Lower leg skin (tissue), 4 donors: ENCODE data around the gene GXYLT1. TPM values are rescaled to one million over a fixed set of nuclear protein-coding genes. Genes with fewer than 3 reads are reported as not detected.

Experiments used
- DNase-seq, 2 donors: peaks; one replicate each; pipeline ENCODE4 v3.0.0-alpha.2; 2019; ENCODE audit warnings: low spot score in 2 of 2
- H3K4me3 ChIP-seq: fragments of 200-600 bp; sonication (generic); 2 replicates; pipeline ENCODE4 v1.5.1; 2017; ENCODE audit warnings: mild to moderate bottlenecking, low read depth; ENCODE audit not compliant: poor library complexity, severe bottlenecking
- POLR2A ChIP-seq, 2 donors: fragments of 450-650 bp; IDR thresholded peaks; one replicate each; pipeline ENCODE4 v1.6.1; 2016 to 2017; ENCODE audit warnings: antibody characterized with exemption in 2 of 2, mild to moderate bottlenecking in 1 of 2, moderate library complexity in 1 of 2
- WGBS, 2 donors: methylation state at CpG; one replicate each; pipeline ENCODE4 v1.1.5; 2018; 5-methylcytosine and 5-hydroxymethylcytosine counted together
- intact Hi-C: fragments of 100-400 bp; cut with DNase I; formaldehyde crosslinking; loops from one replicate; pipeline ENCODE4 v1.15.0; 2023; ENCODE audit warnings: low total_unique reads
- total RNA-seq, 4 donors: library from RNA; depleted of rRNA; stranded (reverse); fragments of >200 nt; gene quantifications; one replicate each; pipeline ENCODE4 v1.1.0, GENCODE V29; 2016
- TF ChIP-seq, protein P1 (sequence below), 3 donors: fragments of 450-650 bp; IDR thresholded peaks; one replicate each; pipeline ENCODE4 v1.5.1; 2016; ENCODE audit warnings: antibody characterized with exemption in 3 of 3, mild to moderate bottlenecking in 3 of 3, moderate library complexity in 2 of 3

Gene GXYLT1
- total RNA-seq, 4 donors from 2014 or later: 7.9 to 11.7 (median 10.0) TPM

DNA sequence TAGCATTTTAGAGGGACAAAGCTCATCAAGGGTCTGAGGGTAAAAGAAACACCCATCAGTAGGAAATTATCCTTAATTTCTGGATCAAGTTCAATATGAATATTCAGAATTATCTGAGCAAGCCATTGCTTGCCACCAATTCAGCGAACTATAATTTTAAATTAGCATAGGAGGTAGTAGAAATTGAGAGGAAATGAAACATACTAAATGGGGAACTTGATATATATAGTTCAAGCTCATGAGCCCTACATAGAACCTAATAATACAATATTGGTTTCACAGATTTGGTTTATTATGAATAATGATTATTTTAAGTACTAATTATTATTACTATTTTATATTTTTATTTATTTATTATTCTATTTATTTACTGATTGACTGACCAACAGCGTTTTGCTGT, 42.1 kb upstream of the GXYLT1 start:
- WGBS, 2 donors: 70 to 85% methylated on average over 2 of the region's 2 CpGs
- no peak for TF ChIP-seq POLR2A (IDR thresholded peaks at IDR 0.05)
- TF ChIP-seq, protein P1, sequence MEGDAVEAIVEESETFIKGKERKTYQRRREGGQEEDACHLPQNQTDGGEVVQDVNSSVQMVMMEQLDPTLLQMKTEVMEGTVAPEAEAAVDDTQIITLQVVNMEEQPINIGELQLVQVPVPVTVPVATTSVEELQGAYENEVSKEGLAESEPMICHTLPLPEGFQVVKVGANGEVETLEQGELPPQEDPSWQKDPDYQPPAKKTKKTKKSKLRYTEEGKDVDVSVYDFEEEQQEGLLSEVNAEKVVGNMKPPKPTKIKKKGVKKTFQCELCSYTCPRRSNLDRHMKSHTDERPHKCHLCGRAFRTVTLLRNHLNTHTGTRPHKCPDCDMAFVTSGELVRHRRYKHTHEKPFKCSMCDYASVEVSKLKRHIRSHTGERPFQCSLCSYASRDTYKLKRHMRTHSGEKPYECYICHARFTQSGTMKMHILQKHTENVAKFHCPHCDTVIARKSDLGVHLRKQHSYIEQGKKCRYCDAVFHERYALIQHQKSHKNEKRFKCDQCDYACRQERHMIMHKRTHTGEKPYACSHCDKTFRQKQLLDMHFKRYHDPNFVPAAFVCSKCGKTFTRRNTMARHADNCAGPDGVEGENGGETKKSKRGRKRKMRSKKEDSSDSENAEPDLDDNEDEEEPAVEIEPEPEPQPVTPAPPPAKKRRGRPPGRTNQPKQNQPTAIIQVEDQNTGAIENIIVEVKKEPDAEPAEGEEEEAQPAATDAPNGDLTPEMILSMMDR (IDR thresholded peaks at IDR 0.05): no peak
- intact Hi-C loops: no loop called here
- H3K4me3 ChIP-seq: no peak overlapping the region
- no peak for DNase-seq

DNA sequence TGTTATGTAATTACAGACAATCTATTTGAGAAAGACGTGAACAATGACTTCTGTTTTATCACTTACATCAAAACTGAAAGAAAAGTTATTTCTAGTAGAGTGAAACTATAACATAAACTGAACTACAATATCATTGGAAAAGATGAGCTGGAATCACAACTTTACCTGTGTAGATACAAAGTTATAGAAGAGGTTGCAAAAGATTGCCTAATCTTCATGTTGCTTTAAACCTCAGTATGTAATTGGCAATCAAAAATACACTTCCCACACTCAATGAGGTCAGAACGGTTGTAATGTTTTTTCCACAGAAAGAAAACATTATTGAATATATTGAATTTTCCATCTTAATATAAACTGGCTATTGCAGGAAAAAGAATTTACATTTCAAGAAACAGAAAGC, 37.7 kb upstream of the GXYLT1 start:
- intact Hi-C loops: no loop called here
- DNase-seq: no peak
- TF ChIP-seq POLR2A (IDR thresholded peaks at IDR 0.05): no peak
- TF ChIP-seq, protein P1 (IDR thresholded peaks at IDR 0.05): no peak
- H3K4me3 ChIP-seq: no peak overlapping the region
- WGBS, 2 donors: 67 to 69% methylated on average over 2 of the region's 2 CpGs

DNA sequence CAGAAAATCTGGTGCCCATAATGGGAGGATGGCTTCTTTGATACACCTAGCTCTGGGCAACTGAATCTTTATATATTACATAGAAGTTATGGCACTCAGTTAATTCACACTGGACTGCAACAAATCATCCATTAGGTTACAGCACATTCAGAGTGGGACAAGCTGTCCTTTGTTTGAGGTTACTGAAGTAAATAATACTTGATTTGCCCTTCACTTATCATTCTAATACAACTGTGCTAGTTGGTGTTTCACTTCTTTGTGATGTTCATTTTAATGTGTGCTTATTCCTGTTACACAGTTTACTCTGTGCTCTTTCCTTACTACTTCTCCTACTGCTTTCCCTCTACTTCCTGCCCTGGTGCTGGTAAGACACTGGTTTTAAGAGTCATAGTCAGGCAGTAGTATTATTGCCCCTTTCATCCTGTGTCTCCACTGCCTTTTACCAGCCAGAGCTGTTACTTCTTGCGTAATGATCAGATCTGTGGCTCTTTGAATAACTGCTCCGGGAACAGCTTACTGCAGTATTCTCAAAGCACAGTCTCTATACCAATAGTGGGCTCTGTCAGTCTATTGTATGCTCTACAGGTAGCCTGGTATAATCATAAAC, 36.4 kb upstream of the GXYLT1 start:
- H3K4me3 ChIP-seq: no peak overlapping the region
- intact Hi-C loops: no loop called here
- TF ChIP-seq, protein P1 (IDR thresholded peaks at IDR 0.05): no peak
- TF ChIP-seq POLR2A (IDR thresholded peaks at IDR 0.05): no peak
- WGBS, 2 donors: 81 to 86% methylated on average over 2 of the region's 2 CpGs
- DNase-seq: no peak

DNA sequence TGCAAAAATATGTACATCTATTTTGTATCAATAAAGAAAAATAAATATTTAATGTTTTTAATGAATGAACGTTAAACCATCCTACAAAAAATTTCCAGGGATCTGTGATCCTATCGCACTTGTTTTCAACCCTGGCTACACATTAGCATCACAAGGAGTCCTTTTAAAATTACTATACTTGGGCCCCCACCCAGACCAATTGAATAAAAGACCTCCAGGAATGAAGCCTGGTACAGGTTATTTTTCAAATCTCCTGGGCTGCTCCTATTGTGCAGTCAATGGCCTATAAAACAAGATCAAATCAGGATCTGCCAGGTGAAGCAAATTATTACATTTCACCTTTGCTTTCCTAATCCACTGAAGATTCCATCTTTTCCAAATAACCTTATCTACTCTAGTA, 33.4 kb upstream of the GXYLT1 start:
- 90 to 96% methylated on average over 2 of the region's 2 CpGs for WGBS, 2 donors
- no peak for TF ChIP-seq POLR2A (IDR thresholded peaks at IDR 0.05)
- TF ChIP-seq, protein P1 (IDR thresholded peaks at IDR 0.05): no peak
- no peak overlapping the region for H3K4me3 ChIP-seq
- DNase-seq: no peak
- intact Hi-C loops: no loop called here

DNA sequence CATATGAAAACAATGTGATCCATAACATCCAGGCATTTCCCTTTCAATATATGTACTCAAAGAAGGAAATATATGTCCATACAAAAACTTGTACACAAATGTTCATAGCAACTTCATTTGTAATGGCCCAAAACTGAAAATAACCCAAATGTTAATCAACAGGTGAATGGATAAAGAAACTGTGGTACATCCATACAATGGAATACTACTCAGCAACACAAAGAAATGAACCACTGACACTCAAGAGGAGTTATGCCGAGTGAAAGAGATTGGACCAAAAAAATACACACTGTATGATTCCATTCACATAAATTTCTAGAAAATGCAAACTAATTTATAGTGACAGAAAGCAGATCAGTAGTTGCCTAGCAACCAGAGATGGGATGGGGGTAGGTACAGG, 30.3 kb upstream of the GXYLT1 start:
- 100% methylated on average over 1 of the region's 1 CpG for WGBS, 2 donors
- no peak overlapping the region for H3K4me3 ChIP-seq
- DNase-seq: no peak
- no peak for TF ChIP-seq POLR2A (IDR thresholded peaks at IDR 0.05)
- TF ChIP-seq, protein P1 (IDR thresholded peaks at IDR 0.05): no peak
- intact Hi-C loops: no loop called here

DNA sequence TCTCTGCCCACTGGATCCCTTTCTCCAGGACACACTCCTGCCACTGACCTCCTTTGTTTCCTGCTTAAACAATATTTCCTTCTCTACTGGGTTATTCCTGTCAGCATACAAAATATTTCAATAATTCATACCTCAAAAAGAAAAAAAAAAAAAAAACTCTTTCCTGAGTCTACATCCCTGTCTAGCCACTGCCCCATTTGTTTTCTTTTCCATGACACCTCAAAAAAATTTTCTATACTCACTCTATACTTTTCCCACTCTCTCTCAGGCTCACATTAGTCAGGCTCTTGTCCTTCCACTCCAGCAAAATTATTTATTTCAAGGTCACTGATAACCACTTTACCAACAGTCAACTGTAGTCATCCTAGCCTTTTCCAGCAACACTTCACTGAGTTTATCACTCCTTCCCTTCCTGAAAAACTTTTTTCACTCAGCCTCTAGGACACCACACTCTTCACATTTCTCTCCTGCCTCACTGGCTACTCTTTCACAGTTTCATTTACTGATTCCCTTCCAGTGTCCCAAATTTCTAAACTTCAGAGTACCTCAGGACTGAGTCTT, 29.4 kb upstream of the GXYLT1 start:
- no peak for TF ChIP-seq POLR2A (IDR thresholded peaks at IDR 0.05)
- TF ChIP-seq, protein P1 (IDR thresholded peaks at IDR 0.05): no peak
- no peak overlapping the region for H3K4me3 ChIP-seq
- intact Hi-C loops: no loop called here
- DNase-seq: no peak
